ENCODE measurements around the gene RHBDD1. TPM values are rescaled to one million over a fixed set of nuclear protein-coding genes. Genes with fewer than 3 reads are reported as not detected.
A peak's percentile ranks its signal among the peaks of the same experiment; 100 is the strongest.

The RHBDD1 gene
- polyA plus RNA-seq, 3 donors = 8.1 to 19.5 (median 15.5) TPM

GRCh38 chr2:226837334-226837733 lies 1.5 kb downstream of the RHBDD1 start:
- no peaks in the 10 kb centered on the region for H4K20me1 ChIP-seq (ENCODE audit: insufficient read depth, low read length)
- no peak overlapping the region for H2AFZ ChIP-seq (ENCODE audit: insufficient read depth, low read depth, low read length, poor library complexity, severe bottlenecking)
- H3K9ac ChIP-seq (ENCODE audit: insufficient read depth, low read length, poor library complexity, severe bottlenecking) = no peak overlapping the region
- H3K9me3 ChIP-seq (replicated peaks in 1 of 2; ENCODE audit: control insufficient read depth in 1 of 2, insufficient read depth in 1 of 2, low read length in 2 of 2) = no peaks in the 10 kb centered on the region
- intact Hi-C loops (cut with micrococcal nuclease) = no loop called here
- Mint-ChIP-seq H3K27ac (peak overlapping the region in 4 of 7 donors; percentile 55 to 99 (median 97)), H3K4me3 (peak overlapping the region in 1 of 2 donors; percentile 42), H3K27me3 (ENCODE audit: low read depth in 3 of 3) (no peaks in the 10 kb centered on the region), H3K36me3 (peaks cover 23 to 26% of the 10 kb centered on the region in 2 donors), H3K9me3 (peaks cover 0 to 3% (median 2%) of the 10 kb centered on the region in 7 donors), H3K4me1 (peaks cover 21% of the 10 kb centered on the region)
- peak overlapping the region in 1 of 2 donors; percentile 98 for H3K27ac ChIP-seq (ENCODE audit: low read depth in 1 of 2, low read length in 2 of 2)
- H3K4me2 ChIP-seq (replicated peaks; ENCODE audit: extremely low read depth, low read length, poor library complexity, severe bottlenecking) = peak overlapping the region; percentile 74
- no peak overlapping the region for H3K4me3 ChIP-seq (replicated peaks in 1 of 3; ENCODE audit: low read depth in 2 of 3, low read length in 3 of 3)
- H3K79me2 ChIP-seq (ENCODE audit: insufficient read depth, low read length) = peaks cover 20% of the 10 kb centered on the region
- H3K27me3 ChIP-seq (ENCODE audit: control insufficient read depth in 2 of 2, insufficient read depth in 2 of 2, low read length in 2 of 2) = no peaks in the 10 kb centered on the region
- H3K36me3 ChIP-seq (replicated peaks in 1 of 2; ENCODE audit: control insufficient read depth in 1 of 2, insufficient read depth in 2 of 2, low read length in 2 of 2) = peaks cover 2 to 5% of the 10 kb centered on the region in 2 donors
- peaks cover 18 to 27% of the 10 kb centered on the region in 2 donors for H3K4me1 ChIP-seq (ENCODE audit: control insufficient read depth in 1 of 2, insufficient read depth in 2 of 2, low read length in 2 of 2)
- no peak for DNase-seq
- TF ChIP-seq CTCF (IDR thresholded peaks at IDR 0.05) = no peak
- 98% methylated on average over 7 of the region's 7 CpGs for WGBS (ENCODE audit: insufficient coverage)

- Histone ChIP-seq H3K36me3 (replicated peaks in 1 of 2; ENCODE audit: control insufficient read depth in 1 of 2, insufficient read depth in 2 of 2, low read length in 2 of 2) (peaks cover 2 to 5% of the 10 kb centered on the region in 2 donors), H4K20me1 (ENCODE audit: insufficient read depth, low read length) (no peaks in the 10 kb centered on the region), H3K27me3 (ENCODE audit: control insufficient read depth in 2 of 2, insufficient read depth in 2 of 2, low read length in 2 of 2) (no peaks in the 10 kb centered on the region), H3K9ac (ENCODE audit: insufficient read depth, low read length, poor library complexity, severe bottlenecking) (no peak overlapping the region), H2AFZ (ENCODE audit: insufficient read depth, low read depth, low read length, poor library complexity, severe bottlenecking) (no peak overlapping the region), H3K4me3 (replicated peaks in 1 of 3; ENCODE audit: low read depth in 2 of 3, low read length in 3 of 3) (no peak overlapping the region), H3K4me2 (replicated peaks; ENCODE audit: extremely low read depth, low read length, poor library complexity, severe bottlenecking) (no peak overlapping the region), H3K79me2 (ENCODE audit: insufficient read depth, low read length) (peaks cover 20% of the 10 kb centered on the region), H3K9me3 (replicated peaks in 1 of 2; ENCODE audit: control insufficient read depth in 1 of 2, insufficient read depth in 1 of 2, low read length in 2 of 2) (no peaks in the 10 kb centered on the region), H3K27ac (ENCODE audit: low read depth in 1 of 2, low read length in 2 of 2) (no peak overlapping the region), H3K4me1 (ENCODE audit: control insufficient read depth in 1 of 2, insufficient read depth in 2 of 2, low read length in 2 of 2) (peaks cover 18 to 27% of the 10 kb centered on the region in 2 donors)
- Mint-ChIP-seq H3K27ac (peak overlapping the region in 2 of 7 donors; percentile 2 to 55), H3K4me1 (peaks cover 27% of the 10 kb centered on the region), H3K36me3 (peaks cover 25 to 26% of the 10 kb centered on the region in 2 donors), H3K4me3 (no peak overlapping the region), H3K27me3 (ENCODE audit: low read depth in 3 of 3) (no peaks in the 10 kb centered on the region), H3K9me3 (peaks cover 0 to 6% (median 3%) of the 10 kb centered on the region in 7 donors)
- TF ChIP-seq CTCF (IDR thresholded peaks at IDR 0.05) = no peak
- intact Hi-C loops (cut with micrococcal nuclease) = no loop called here
- WGBS (ENCODE audit: insufficient coverage) = 100% methylated on average over 2 of the region's 12 CpGs
- DNase-seq = no peak
Measured at GRCh38 chr2:226837787-226838603, 2.1 kb downstream of the RHBDD1 start.

All from CD14-positive monocyte (primary cell).